HG02840 (cell line): ENCODE data around the gene ZNFX1.

Source experiments
- ATAC-seq: cut with Tn5 transposase; IDR thresholded peaks from one replicate; pipeline ENCODE4 v1.9.1; 2021; ENCODE audit warnings: mild to moderate bottlenecking, moderate library complexity, moderate number of reproducible peaks; ENCODE audit not compliant: unreplicated experiment, low FRiP score

Gene ZNFX1

DNA sequence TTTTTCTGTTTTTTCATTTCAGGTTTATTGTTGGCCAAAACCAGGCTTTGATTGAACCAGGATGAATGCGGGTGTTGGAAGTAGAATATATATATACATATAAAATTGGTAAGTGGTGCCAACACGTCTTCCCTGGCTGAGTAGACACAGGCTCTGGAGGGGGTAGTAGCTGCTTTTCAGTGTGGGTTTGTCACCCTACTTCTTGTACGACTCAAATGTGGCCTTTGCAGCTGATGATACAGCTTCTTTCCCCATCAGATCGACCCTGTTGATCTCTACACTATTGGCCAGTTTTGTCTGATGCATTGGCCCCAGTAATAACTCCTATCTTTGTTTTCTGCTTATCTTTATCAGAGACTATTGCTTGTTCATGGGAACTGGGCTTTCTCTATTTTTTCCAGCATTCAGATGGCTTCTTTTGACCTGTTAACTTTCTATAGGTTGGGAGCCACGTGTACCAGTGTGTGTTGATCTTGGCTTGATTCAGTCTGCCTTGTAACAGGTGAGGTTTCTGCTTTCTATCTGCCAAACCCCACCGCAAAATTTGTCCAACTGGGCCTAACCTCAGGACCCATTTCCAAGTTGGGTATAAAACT, 2.7 kb upstream of the ZNFX1 start:
- no peak for ATAC-seq

DNA sequence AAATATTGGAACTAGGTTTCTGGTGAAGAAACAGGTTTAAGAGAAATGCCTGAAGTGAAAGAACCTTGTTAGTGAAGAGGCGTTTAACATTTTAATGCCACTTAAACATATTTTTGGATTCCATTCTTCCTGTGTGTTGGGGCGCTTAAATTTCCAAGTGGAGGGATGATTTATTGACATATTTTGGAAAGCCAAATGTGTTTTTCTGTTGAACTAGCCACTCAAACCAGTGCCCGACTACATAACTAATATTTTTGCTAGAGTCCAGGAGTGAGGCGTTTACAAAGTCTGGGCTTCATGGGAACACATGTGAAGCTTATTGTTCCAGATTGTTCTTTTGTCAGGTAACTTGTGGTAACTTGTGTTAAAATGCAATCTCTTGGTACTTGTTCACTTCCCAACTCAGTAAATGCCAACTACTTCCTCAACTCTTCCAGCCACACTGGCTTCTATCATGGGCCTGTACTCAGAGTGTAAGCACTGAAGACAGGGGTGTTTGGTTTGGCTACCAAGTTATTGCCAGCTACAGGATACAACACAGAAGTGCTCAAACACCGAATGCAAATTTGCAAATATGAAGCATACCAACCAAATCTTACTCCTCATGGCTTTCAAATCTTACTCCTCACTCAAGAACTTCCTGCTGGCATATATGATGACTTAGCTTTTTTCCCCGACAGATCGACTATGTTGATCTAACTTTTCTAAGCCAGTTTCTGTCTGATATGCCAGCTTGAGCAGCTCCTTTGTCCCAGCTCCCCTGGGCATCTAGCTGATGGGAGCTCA, 2.0 kb upstream of the ZNFX1 start:
- ATAC-seq = no peak

DNA sequence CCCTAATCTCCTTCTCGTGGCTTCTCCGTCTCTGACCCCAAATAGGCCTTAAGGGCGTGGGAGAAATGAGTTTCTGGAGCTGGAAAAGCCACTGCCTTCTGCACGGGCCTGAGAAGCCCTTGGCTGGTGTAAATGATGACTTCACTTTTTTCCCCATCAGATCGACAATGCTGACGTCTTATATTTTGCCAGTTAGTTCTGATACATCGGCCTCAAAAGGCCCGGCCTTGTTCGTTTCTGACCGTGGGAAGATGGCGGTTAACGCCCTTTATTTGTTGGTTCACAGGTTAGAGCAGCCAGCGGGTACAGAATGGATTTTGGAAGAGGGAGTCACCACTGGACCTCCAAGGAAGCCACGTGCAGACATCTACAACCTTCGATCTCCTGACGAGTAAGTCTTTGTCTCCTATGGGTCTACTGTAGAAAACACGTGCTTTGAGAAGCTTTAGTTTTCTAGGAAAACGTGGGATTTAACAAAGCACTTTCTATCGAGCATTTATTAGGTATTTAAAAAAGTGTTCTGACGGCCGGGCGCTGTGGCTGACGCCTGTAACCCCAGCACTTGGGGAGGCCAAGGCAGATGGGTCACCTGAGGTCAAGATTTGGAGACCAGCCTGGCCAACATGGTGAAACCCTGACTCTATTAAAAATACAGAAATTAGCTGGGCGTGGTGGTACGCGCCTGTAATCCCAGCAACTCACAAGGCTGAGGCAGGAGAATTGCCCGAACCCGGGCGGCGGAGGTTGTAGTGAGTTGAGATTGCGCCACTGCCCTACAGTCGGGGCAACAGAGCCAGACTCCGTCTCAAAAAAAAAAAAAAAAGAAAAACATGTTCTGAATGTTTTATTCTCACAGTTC, 1.2 kb upstream of the ZNFX1 start:
- ATAC-seq = no peak

DNA sequence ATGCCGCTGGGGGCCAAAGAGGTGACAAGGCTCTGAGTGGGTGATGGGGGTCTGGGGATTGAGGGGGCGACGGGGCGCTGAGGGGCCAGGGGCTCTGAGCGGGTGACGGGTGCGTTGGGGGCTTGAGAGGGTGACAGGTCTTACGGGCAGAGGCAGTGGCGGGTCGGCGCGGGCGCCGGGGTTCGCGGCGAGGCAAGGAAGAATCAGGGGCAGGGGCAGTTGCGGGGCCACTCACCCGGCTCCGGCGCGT, 146 bp downstream of the ZNFX1 start:
- no peak for ATAC-seq

DNA sequence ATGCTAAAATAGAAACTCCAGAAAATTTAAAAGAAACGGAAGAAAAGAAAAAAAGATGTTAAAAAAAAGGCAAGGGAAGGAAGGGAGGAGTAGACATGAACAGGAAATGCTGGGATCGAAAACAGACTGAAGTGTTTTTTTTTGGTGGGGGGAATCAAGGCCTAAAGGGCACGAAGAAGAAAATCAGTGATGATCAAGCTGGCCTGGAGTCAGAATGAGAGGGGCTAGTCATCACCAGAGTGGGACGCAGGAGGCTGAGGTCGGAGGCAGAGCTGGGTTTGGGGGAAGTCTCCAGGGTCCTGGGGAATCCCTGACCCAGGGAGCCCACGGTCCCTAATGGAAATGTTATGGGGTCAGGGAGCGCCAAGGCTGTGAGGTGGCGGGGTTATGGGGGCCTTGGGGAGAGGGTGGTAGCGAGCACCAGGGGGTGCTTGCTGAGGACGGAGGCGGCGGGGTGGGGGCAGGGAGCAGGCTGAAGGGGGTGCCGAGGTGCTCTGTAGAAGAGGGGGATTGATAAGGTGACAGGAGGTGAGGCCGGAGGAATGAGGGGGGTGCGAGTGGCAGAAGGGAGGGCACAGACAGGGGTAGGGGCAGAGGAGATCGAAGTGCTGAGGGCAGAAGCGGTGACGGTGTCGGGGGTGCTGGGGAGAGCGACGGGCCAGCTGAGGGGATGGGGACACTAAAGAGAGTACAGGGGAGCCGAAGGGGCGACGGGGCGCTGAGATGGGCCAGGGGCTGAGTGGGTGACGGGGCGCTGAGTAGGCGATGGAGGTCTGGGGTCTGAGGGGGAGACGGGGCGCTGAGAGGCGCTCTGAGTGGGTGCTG, 684 bp downstream of the ZNFX1 start:
- no peak for ATAC-seq

DNA sequence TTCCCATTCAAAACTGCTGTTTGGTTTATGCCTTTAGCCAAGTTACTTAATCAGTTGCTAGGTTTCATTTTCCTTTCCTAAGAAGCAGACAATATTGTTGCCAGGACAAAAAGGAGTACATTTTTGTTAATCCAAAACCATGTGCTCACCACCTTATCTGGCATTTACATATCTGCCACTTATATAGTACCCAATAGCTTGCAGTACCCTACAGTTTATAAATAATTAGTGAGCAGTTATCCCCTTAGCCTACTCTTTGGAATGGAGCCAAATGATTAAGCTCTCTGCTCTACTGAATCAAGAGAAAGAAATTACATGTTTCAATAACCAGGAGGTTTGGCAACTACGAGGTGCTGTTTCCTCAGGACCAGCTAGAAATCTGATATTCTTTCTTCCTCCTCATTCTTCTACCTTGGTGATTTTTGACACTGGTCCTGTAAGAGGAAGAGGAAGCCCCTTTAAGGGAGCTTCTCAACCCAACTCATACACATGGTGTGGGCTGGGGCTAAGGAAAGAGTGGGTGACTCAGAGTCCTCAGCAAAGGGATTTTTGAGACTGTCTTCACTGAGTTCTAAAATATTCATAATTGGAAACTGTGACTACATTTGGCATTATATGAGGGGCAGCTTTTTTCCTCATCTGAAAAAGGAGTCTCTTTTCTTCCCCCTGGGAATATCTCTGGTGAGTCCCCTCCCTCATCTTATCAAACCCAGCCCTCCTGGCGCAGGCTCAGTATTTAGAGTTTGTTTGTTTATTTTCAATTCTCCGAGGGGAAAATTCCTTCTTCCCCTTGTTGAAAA, 1.5 kb downstream of the ZNFX1 start:
- no peak for ATAC-seq

DNA sequence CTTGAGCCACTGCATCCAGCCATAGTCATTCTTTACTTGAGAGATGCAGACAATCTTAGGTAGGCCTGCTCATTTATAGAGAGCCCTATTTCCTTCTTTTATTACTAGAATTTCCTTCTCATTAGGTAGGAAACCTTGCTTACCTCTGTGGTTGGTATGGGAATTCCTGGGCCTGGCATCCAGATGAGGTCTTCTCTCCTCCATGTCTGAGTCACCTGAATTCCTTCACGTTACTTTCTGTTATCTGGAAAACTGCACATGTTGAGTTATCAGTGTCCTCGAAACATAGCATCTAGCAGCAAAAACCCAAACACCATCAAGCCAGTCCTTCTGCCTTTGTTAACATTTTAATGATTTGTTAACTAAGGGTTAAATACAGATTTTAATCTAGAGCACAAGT, 2.2 kb downstream of the ZNFX1 start:
- ATAC-seq = no peak

DNA sequence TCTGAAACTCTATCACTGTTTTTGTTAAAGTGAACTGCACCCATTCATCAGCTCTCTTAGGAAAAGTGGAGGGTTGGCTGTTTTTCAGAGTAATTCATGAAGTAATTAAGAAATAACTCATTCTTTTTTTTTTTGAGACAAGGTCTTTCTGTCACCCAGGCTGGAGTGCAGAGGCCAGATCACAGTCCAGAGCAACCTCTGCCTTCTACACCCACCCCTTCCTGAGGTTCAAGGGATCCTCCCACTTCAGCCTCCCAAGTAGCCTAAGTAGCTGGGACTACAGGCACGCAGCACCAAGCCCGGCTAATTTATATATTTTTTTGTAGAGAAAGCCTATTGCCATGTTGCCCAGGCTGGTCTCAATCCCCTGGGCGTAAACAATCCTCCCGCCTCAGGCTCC, 2.6 kb downstream of the ZNFX1 start:
- ATAC-seq = no peak

DNA sequence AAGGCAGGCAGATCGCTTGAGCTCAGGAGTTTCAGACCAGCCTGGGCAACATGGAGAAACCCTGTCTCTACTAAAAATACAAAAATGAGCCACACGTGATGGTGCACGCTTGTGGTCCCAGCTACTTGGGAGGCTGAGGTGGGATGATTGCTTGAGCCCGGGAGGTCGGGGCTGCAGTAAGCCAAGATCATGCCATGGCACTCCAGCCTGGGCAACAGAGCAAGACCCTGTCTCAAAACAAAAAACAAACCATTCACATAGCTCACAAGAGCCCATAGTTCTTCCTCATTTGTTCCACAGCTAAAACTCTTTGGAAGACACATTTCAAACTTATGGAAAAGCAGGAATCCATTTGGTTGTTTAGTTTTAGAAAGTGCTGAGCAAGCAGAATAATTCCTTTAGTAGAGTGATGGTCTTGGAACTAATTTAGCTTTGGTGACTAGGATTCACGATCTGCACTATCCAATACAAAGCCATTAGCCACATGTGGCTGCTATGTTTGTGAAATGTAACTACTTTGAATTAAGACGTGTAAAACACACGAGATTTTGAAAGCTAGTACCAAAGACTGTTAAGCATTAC, 4.1 kb downstream of the ZNFX1 start:
- ATAC-seq = no peak

DNA sequence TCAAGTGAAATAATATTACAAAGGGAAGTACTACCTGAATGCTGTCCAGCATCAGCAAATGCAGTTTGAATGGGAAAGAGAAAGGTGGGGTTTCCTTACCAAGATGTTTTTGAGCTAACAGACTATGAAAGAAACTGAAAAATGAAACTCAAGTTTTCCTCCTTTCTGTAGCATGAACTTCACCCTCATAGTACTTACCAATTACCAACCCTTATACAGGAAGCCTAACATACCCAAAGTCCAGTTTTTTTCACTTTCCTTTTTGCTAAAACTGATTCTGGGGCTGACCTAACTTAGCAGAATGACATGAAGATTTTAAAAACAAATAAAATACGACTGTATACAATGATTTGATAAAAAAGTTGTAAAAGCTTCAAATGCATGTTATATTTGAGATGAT, 5.2 kb downstream of the ZNFX1 start:
- ATAC-seq = no peak

DNA sequence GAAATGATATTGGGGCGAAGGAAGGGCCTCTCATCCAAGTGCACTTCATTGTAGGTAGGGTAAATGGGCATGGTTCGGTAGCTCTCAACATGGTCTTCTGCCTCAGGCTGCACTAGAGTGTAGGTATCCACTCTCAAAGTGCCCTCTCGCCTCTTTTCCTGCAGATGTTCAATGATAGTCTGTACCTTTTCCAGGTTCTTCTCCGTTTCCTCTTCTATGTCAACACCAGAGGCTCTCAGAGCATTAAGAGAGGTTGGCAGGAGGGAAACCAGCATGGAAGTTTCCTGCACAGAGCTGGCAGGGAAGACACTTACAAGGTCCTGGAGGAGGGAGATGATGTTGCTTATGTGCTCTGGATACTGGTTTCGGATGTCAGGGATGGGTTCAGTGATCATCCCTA, 7.1 kb downstream of the ZNFX1 start:
- ATAC-seq = no peak

DNA sequence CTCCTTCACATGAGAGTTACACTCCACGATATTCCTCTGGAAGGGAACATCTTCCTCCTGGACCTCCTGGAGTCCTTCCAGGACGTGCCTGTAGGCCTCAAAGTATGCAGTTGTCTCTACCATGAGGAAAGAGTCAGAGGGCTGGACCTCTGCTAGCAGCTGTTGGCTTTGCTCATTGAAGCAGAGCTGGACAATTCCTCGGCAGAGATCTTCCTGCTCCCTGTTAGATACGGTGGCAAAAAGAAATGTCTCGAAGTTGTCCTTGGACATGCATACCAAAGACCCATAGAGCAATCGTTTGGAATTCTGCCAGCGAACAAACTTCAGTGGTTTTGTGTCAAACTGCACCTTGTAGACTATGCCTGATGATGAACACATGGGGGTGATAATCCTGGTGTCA, 7.7 kb downstream of the ZNFX1 start:
- ATAC-seq = no peak

DNA sequence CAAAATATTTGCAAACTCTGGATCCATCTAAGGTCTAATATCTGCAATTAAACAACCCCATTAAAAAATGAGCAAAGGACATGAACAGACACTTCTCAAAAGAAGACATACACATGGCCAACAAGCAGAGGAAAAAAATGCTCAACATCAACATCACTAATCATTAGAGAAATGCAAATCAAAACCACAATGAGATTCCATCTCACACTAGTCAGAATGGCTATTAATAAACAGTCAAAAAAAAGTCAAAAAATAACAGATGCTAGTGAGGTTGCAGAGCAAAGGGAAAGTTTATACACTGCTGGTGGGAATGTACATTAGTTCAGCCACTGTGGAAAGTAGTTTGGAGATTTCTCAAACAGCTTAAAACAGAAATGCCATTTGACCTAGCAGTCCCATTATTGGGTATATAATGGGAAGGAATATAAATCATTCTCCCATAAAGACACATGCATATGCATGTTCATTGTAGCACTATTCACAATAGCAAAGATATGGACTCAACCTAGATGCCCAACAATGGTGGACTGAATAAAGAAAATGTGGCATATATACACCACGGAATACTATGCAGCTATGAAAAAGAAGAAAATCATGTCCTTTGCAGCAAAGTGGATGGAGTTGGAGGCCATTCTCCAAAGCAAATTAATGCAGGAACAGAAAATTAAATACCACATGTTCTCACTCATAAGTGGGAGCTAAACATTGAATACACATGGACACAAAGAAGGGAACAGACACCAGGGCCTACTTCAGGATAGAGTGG, 9.1 kb downstream of the ZNFX1 start:
- ATAC-seq = no peak

DNA sequence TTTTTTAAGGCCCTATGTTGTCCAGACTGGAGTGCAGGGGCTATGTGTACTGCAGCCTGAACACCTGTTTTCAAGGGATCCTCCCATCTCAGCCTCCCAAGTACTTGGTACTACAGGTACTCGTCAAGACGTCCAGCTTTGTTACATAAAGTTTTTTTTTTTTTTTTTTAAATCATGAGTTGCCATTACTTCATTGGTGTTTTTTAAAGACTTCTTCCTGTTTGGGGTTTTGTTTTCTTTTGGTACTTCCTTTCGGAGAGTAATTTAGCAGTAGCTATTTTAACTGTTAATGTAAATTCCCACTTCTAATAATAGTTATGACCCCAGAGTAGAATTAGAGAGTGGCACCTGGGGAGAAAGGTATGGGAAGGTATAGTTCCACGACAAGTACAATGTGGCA, 10.5 kb downstream of the ZNFX1 start:
- ATAC-seq = no peak

DNA sequence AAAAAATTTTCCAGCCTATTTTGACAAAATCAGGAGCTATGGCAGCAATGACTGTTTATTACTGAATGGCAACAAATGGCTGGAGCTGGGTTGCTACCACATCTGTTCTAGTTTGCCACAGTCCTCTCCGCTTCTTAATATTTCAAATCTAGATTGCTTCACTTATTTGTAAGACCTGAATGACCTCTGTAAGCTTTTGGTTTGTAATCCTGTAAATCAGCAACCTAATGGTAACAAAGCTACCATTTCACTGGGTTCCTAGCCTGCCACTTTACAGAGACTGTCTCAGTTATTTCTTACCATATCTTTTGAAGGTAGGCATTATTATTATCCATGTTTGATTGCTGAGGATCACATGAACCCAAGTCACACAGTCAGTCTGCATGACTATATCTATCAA, 15.4 kb downstream of the ZNFX1 start:
- no peak for ATAC-seq

DNA sequence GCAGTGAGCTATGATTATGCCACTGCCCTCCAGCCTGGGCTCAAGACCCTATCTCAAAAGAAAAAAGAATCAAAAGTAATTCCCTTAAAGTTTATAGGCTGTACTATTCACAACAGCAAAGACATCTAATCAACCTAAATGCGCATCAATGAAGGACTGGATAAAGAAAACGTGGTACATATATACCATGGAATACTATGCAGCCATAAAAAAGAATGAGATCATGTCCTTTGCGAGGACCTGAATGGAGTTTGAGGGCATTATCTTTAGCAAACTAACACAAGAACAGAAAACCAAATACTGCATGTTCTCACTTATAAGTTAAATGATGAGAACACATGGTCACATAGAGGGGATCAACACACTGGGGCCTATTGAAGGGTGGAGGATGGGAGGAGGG, 16.7 kb downstream of the ZNFX1 start:
- ATAC-seq = no peak

DNA sequence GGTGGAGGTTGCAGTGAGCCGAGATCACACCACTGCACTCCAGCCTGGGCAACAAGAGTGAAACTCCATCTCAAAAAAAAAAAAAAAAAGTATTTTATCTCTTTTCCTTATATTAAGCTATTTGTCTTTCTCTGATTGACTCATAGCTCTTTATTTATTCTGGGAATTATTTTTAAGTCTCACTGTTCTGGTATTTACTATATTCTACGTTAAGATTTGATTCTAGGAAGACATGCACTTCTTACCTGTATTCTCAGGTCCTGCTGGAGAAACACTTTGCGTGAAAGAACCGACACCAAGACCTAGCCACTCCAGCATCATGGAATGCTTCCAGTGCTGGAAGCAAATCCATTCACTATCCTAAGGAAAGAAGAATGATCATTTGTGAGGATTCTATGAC, 17.6 kb downstream of the ZNFX1 start:
- ATAC-seq = no peak

DNA sequence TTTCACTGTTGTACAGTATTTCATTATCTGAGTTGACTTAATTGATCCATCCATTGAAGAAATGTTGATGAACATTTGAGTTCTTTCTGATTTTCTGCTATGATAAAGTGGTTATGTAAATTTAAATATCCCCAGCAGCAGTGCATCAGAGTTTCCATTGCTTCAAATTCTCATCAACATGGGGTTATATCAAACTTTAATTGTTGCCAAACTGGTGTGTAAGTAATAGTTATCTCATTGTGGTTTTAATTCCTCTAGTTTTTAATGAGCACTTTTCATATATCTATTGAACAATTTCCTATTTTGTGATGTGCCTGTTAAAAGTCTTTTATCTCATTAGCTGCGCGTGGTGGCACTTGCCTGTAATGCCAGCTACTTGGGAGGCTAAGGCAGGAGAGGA, 18.1 kb downstream of the ZNFX1 start:
- ATAC-seq = no peak

DNA sequence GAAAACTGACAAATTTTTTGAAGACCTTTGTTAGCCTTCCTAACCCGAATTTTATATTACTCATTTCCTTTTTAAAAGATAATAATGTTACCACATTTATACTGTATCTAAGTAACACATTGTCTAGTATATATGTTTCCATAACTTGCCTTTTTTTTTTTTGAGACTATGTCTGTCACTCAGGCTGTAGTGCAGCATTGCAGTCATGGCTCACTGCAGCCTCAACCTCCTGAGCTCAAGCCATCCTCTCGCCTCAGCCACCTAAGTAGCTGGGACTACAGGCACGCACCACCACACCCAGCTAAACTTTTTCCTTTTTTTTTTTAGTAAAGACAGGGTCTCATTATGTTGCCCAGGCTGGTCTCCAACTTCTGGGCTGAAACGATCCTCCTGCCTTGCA, 18.6 kb downstream of the ZNFX1 start:
- ATAC-seq = no peak
